Measurements from ENCODE around the gene FANCC.

GRCh38 chr9:95349091-95350038 is 31.9 kb upstream of the FANCC start:
- TF ChIP-seq MAX (IDR thresholded peaks at IDR 0.05) (no peak), FOXM1 (IDR thresholded peaks at IDR 0.05; ENCODE audit: borderline replicate concordance, low read depth) (no peak), USF1 (IDR thresholded peaks at IDR 0.05) (no peak), CEBPB (IDR thresholded peaks at IDR 0.05) (no peak), EP300 (IDR thresholded peaks at IDR 0.05; ENCODE audit: borderline replicate concordance) (no peak), CREB1 (IDR thresholded peaks at IDR 0.05; ENCODE audit: low read depth) (no peak), REST (IDR thresholded peaks at IDR 0.05; ENCODE audit: low read depth) (no peak), RAD21 (IDR thresholded peaks at IDR 0.05; ENCODE audit: low read depth) (no peak), TAF1 (IDR thresholded peaks at IDR 0.05; ENCODE audit: low read depth) (no peak), YY1 (IDR thresholded peaks at IDR 0.05; ENCODE audit: low read depth) (no peak)

All from Ishikawa (cell line).